GM12878 (cell line): Measurements from ENCODE around the gene ARHGAP32. TPM values are rescaled to one million over a fixed set of nuclear protein-coding genes. Genes with fewer than 3 reads are reported as not detected.

Source experiments
- ATAC-seq: fragments of 200-7000 bp; cut with Tn5 transposase; 3 replicates; pipeline ENCODE4 v1.9.1; 2020; ENCODE audit warnings: mild to moderate bottlenecking, moderate library complexity
- BruUV-seq: library from RNA; stranded (reverse); fragments of 400-500 nt; replicated peaks from 2 replicates; lab custom pipeline; 2021; lab: Mats Ljungman, UMichigan
- CTCF ChIA-PET: fragments of 300-600 bp; sonication (Branson Sonifier 250); formaldehyde crosslinking; extraction: SDS; loops from one replicate; lab custom pipeline; 2021; ENCODE audit warnings: inconsistent platforms; lab: Yijun Ruan, JAX
- POLR2A ChIA-PET: fragments of 350-600 bp; formaldehyde crosslinking; extraction: SDS; loops from one replicate; lab custom pipeline; 2021; ENCODE audit warnings: inconsistent platforms; lab: Charles Lee
- RAD21 ChIA-PET: fragments of 300-600 bp; sonication (Branson Sonifier 250); formaldehyde crosslinking; loops from one replicate; lab custom pipeline; 2023; ENCODE audit warnings: antibody characterized with exemption; ENCODE audit not compliant: unreplicated experiment; lab: Charles Lee
- SMC1A ChIA-PET: fragments of 300-600 bp; sonication (Branson Sonifier 250); formaldehyde crosslinking; loops from one replicate; lab custom pipeline; 2023; ENCODE audit not compliant: unreplicated experiment, uncharacterized antibody; lab: Charles Lee
- DNase-seq: peaks from one replicate; pipeline ENCODE4 v3.0.0-alpha.2; 2011; ENCODE audit warnings: low read depth, low spot score
- FAIRE-seq: peaks from 3 replicates; lab custom pipeline; 2011; peaks lifted over from hg19 to GRCh38; lab: Jason Lieb, UNC
- H2AFZ ChIP-seq: 2 replicates; pipeline ENCODE4 v1.6.0; 2011; ENCODE audit warnings: low read depth, low read length, control low read depth; ENCODE audit not compliant: control insufficient read depth
- H3K27ac ChIP-seq: 2 replicates; pipeline ENCODE4 v1.5.1; 2011; ENCODE audit warnings: control low read depth; ENCODE audit not compliant: control insufficient read depth, insufficient read depth
- H3K27me3 ChIP-seq, 2 experiments: replicated peaks in 1 of 2; 2 replicates each; pipeline versions ENCODE4 v1.6.0 to v1.6.1; 2011; ENCODE audit warnings: low read length in 1 of 2; ENCODE audit not compliant: control insufficient read depth in 2 of 2, insufficient read depth in 2 of 2
- H3K36me3 ChIP-seq, 2 experiments: 2 replicates each; pipeline ENCODE4 v1.5.1; 2011; ENCODE audit warnings: low read length in 1 of 2; ENCODE audit not compliant: control insufficient read depth in 2 of 2, insufficient read depth in 2 of 2
- H3K4me1 ChIP-seq: 2 replicates; pipeline ENCODE4 v1.6.1; 2011; ENCODE audit warnings: mild to moderate bottlenecking, low read length, moderate library complexity, mixed read lengths; ENCODE audit not compliant: control insufficient read depth, insufficient read depth
- H3K4me2 ChIP-seq: 2 replicates; pipeline ENCODE4 v1.6.0; 2011; ENCODE audit warnings: control low read depth; ENCODE audit not compliant: control insufficient read depth, insufficient read depth
- H3K4me3 ChIP-seq: fragments of 200-600 bp; sonication (generic); 2 replicates; pipeline ENCODE4 v1.5.1; 2016
- H3K79me2 ChIP-seq: 2 replicates; pipeline ENCODE4 v1.6.0; 2011; ENCODE audit warnings: low read length; ENCODE audit not compliant: control insufficient read depth, insufficient read depth
- H3K9ac ChIP-seq: 2 replicates; pipeline ENCODE4 v1.8.0; 2011; ENCODE audit warnings: low read length, control low read depth, mixed read lengths; ENCODE audit not compliant: control insufficient read depth, insufficient read depth
- H3K9me3 ChIP-seq: replicated peaks from 3 replicates; pipeline ENCODE4 v1.5.1; 2011; ENCODE audit warnings: mild to moderate bottlenecking, low read length; ENCODE audit not compliant: control insufficient read depth, insufficient read depth
- H4K20me1 ChIP-seq: 2 replicates; pipeline ENCODE4 v1.6.0; 2011; ENCODE audit not compliant: control insufficient read depth, insufficient read depth
- BACH1 ChIP-seq: fragments of 450-650 bp; IDR thresholded peaks from 2 replicates; pipeline ENCODE4 v1.6.1; 2017; ENCODE audit warnings: mild to moderate bottlenecking, borderline replicate concordance
- BCL3 ChIP-seq: IDR thresholded peaks from 2 replicates; pipeline ENCODE4 v1.6.1; 2011; ENCODE audit warnings: borderline replicate concordance, low read depth, mild to moderate bottlenecking, moderate library complexity, low read length; ENCODE audit not compliant: insufficient read depth, poor library complexity, severe bottlenecking
- E2F4 ChIP-seq: IDR thresholded peaks from 2 replicates; pipeline ENCODE4 v1.6.1; 2012; ENCODE audit warnings: low read depth, low read length, improper control_type of control experiment
- EGR1 ChIP-seq, 2 experiments: IDR thresholded peaks; 1 replicate in 1 of 2; 2 replicates in 1 of 2; pipeline ENCODE4 v1.6.1; 2011 to 2012; ENCODE audit warnings: low read depth in 2 of 2, low read length in 2 of 2, borderline replicate concordance in 1 of 2, mild to moderate bottlenecking in 1 of 2, moderate library complexity in 1 of 2
- ELK1 ChIP-seq: IDR thresholded peaks from 2 replicates; pipeline ENCODE4 v1.6.1; 2012; ENCODE audit warnings: low read depth, low read length, improper control_type of control experiment
- IKZF2 ChIP-seq, 2 experiments: fragments of 450-650 bp; IDR thresholded peaks; 2 replicates each; pipeline ENCODE4 v1.6.1; 2017; ENCODE audit warnings: mild to moderate bottlenecking in 2 of 2, moderate library complexity in 2 of 2
- MYC ChIP-seq: IDR thresholded peaks from 2 replicates; pipeline ENCODE4 v1.6.1; 2011; ENCODE audit warnings: mild to moderate bottlenecking, low read length, moderate library complexity, inconsistent platforms; ENCODE audit not compliant: insufficient read depth, insufficient replicate concordance, insufficient read length, severe bottlenecking
- NR2F1 ChIP-seq: fragments of 450-650 bp; conservative IDR thresholded peaks from 2 replicates; pipeline ENCODE4 v1.6.1; 2017; ENCODE audit warnings: mild to moderate bottlenecking
- NRF1 ChIP-seq: conservative IDR thresholded peaks from 2 replicates; pipeline ENCODE4 v1.6.1; 2011; ENCODE audit warnings: mild to moderate bottlenecking, low read depth, low read length, improper control_type of control experiment
- POLR2A ChIP-seq: IDR thresholded peaks from 2 replicates; pipeline ENCODE4 v1.6.1; 2011; ENCODE audit warnings: low read depth, mild to moderate bottlenecking, low read length
- REST ChIP-seq: IDR thresholded peaks from 2 replicates; pipeline ENCODE4 v1.6.1; 2012; ENCODE audit warnings: mild to moderate bottlenecking, low read depth, low read length
- SMC3 ChIP-seq: IDR thresholded peaks from 2 replicates; pipeline ENCODE4 v1.6.1; 2011; ENCODE audit warnings: low read length, improper control_type of control experiment, borderline replicate concordance
- in situ Hi-C: fragments of 300-500 bp; cut with MboI; formaldehyde crosslinking; loops from 9 replicates; pipeline ENCODE4 v1.14.3; 2018; ENCODE audit warnings: mixed read lengths
- intact Hi-C: fragments of 100-400 bp; cut with micrococcal nuclease; formaldehyde crosslinking; loops from one replicate; pipeline ENCODE4 v1.14.2; 2022; ENCODE audit not compliant: unreplicated experiment
- polyA plus RNA-seq, 11 experiments: library from polyadenylated mRNA; depleted of rRNA in 4 of 11; unstranded in 6 of 11; stranded (reverse) in 5 of 11; fragments of >200 nt; fragmentation: Nextera tagmentation in 4 of 11; fragmentation: Illumina TruSeq in 1 of 11; extraction: Ambion mirVana in 4 of 11; extraction: Trizol in 1 of 11; gene quantifications; 1 replicate in 1 of 11; 2 replicates in 10 of 11; pipeline versions ENCODE4 v1.2.1 to v1.2.3, GENCODE V29; 2011 to 2016; ENCODE audit warnings: inconsistent platforms in 2 of 11, missing spikeins in 2 of 11, low read depth in 1 of 11
- total RNA-seq, 4 experiments: library from RNA; depleted of rRNA in 3 of 4; stranded (reverse); fragments of >200 nt in 3 of 4; fragmentation: Illumina TruSeq in 1 of 4; extraction: Trizol in 1 of 4; gene quantifications; 2 replicates each; pipeline versions ENCODE4 v1.2.1 to v1.2.3, GENCODE V29; 2013 to 2021

Gene ARHGAP32
- total and polyA plus RNA-seq, 10 of the 15 experiments (the other 5 are each of a cell fraction or from before 2014, with no cell fraction given), result under 0.01 to 0.46 (median 0.12) TPM; not detected in 1

- TF ChIP-seq REST (no peak), MYC (no peak), POLR2A (no peak), EGR1 (IDR thresholded peaks at IDR 0.05; ENCODE audit: borderline replicate concordance in 1 of 2, low read depth in 2 of 2, low read length in 2 of 2) (no peak)
These were observed 125.9 kb downstream of the ARHGAP32 start (continued) for GRCh38 chr11:129066229-129066628.

- POLR2A ChIA-PET, result no interaction called here
- H3K9ac ChIP-seq, result no peak overlapping the region
- DNase-seq (no peak), ATAC-seq (no peak), FAIRE-seq (no peak)
- no peaks in the 10 kb centered on the region for H3K9me3 ChIP-seq
- H3K36me3 ChIP-seq, result no peaks in the 10 kb centered on the region
- SMC1A ChIA-PET, result no interaction called here
- no TSS peak for BruUV-seq
- H3K27me3 ChIP-seq, result no peaks in the 10 kb centered on the region
- no peak overlapping the region for H2AFZ ChIP-seq
- no peak overlapping the region for H3K27ac ChIP-seq
- intact Hi-C loops (no loop called here), in situ Hi-C loops (no loop called here)
- RAD21 ChIA-PET, result no interaction called here
- CTCF ChIA-PET, result interaction anchor here (0.7 kb wide), 1 partner anchor 97 kb away, joined by 3 read pairs; no protein-coding TSS in a partner anchor
- TF ChIP-seq NR2F1 (no peak), BACH1 (no peak), E2F4 (no peak), SMC3 (no peak), NRF1 (no peak), ELK1 (no peak), IKZF2 (IDR thresholded peaks at IDR 0.05) (no peak), BCL3 (no peak)
- no peaks in the 10 kb centered on the region for H4K20me1 ChIP-seq
- H3K79me2 ChIP-seq, result no peaks in the 10 kb centered on the region
- no peak overlapping the region for H3K4me2 ChIP-seq
- H3K4me3 ChIP-seq, result no peak overlapping the region
- no peaks in the 10 kb centered on the region for H3K4me1 ChIP-seq
These were observed 129.0 kb downstream of the ARHGAP32 start for GRCh38 chr11:129063118-129063517.
